HCT116 (cell line): Measurements from ENCODE around the gene DIP2C. TPM values are rescaled to one million over a fixed set of nuclear protein-coding genes. Genes with fewer than 3 reads are reported as not detected.

Source experiments
- ATAC-seq: fragments of 200-7000 bp; cut with Tn5 transposase; 2 replicates; pipeline ENCODE4 v1.9.1; 2020; ENCODE audit warnings: mild to moderate bottlenecking, moderate library complexity
- BruUV-seq: library from RNA; stranded (reverse); fragments of 400-500 nt; replicated peaks from 2 replicates; lab custom pipeline; 2021; lab: Mats Ljungman, UMichigan
- CTCF ChIA-PET: fragments of 300-600 bp; sonication (Branson Sonifier 250); formaldehyde crosslinking; loops from one replicate; lab custom pipeline; 2021; ENCODE audit warnings: antibody characterized with exemption; lab: Charles Lee
- POLR2A ChIA-PET: fragments of 300-600, 350-600 bp; sonication (Branson Sonifier 250); formaldehyde crosslinking; loops from one replicate; lab custom pipeline; 2021; ENCODE audit warnings: antibody characterized with exemption; lab: Charles Lee
- RAD21 ChIA-PET, 2 experiments: fragments of 300-600 bp; sonication (Branson Sonifier 250); formaldehyde crosslinking; loops; one replicate each; lab custom pipeline; 2023; ENCODE audit warnings: low total read pairs in 2 of 2; ENCODE audit not compliant: uncharacterized antibody in 2 of 2, unreplicated experiment in 2 of 2, low non-redundant PET in 1 of 2; lab: Charles Lee
- DNase-seq: peaks from one replicate; pipeline ENCODE4 v3.0.0-alpha.2; 2010; ENCODE audit warnings: low read depth, low spot score
- H2AFZ ChIP-seq: fragments of 200-600 bp; shearing (Covaris generic), sonication (generic); 2 replicates; pipeline ENCODE4 v1.6.1; 2017; ENCODE audit warnings: low read depth, mixed run types, mixed read lengths, antibody characterized with exemption, low read length; ENCODE audit not compliant: poor library complexity, severe bottlenecking
- H3K27ac ChIP-seq: 2 replicates; pipeline ENCODE4 v1.5.1; 2012; ENCODE audit warnings: low read depth, low read length
- H3K27me3 ChIP-seq: fragments of 200-600 bp; sonication (generic); 2 replicates; pipeline ENCODE4 v1.6.1; 2016; ENCODE audit warnings: mixed run types, low read length, mixed read lengths; ENCODE audit not compliant: insufficient read depth
- H3K36me3 ChIP-seq, 2 experiments: fragments of 200-500 bp in 1 of 2; fragments of 200-600 bp in 1 of 2; sonication (Bioruptor generic) in 1 of 2; sonication (generic) in 1 of 2; 2 replicates each; pipeline versions ENCODE4 v1.5.1 to v1.6.1; 2014 to 2016; ENCODE audit warnings: low read length in 2 of 2, inconsistent platforms in 1 of 2, mixed read lengths in 1 of 2, mixed run types in 1 of 2; ENCODE audit not compliant: insufficient read depth in 2 of 2, control insufficient read depth in 1 of 2
- H3K4me1 ChIP-seq, 2 experiments: fragments of 200-600 bp in 1 of 2; sonication (generic) in 1 of 2; 2 replicates each; pipeline versions ENCODE4 v1.5.1 to v1.6.1; 2012 to 2017; ENCODE audit warnings: low read length in 2 of 2, inconsistent platforms in 1 of 2, mild to moderate bottlenecking in 1 of 2, mixed read lengths in 1 of 2, mixed run types in 1 of 2, moderate library complexity in 1 of 2; ENCODE audit not compliant: insufficient read depth in 2 of 2, control insufficient read depth in 1 of 2
- H3K4me2 ChIP-seq: fragments of 200-600 bp; sonication (generic); 2 replicates; pipeline ENCODE4 v1.6.1; 2017; ENCODE audit warnings: mixed run types, low read length, mixed read lengths
- H3K4me3 ChIP-seq, 2 experiments: fragments of 200-600 bp in 1 of 2; sonication (generic) in 1 of 2; replicated peaks in 1 of 2; 2 replicates each; pipeline ENCODE4 v1.5.1; 2011 to 2016; ENCODE audit warnings: low read length in 2 of 2, control low read depth in 1 of 2, low read depth in 1 of 2, mild to moderate bottlenecking in 1 of 2, mixed read lengths in 1 of 2, mixed run types in 1 of 2
- H3K79me2 ChIP-seq: fragments of 200-600 bp; sonication (generic); 2 replicates; pipeline ENCODE4 v1.6.1; 2017; ENCODE audit warnings: mild to moderate bottlenecking, mixed run types, low read length, moderate library complexity, mixed read lengths; ENCODE audit not compliant: insufficient read depth
- H3K9ac ChIP-seq: fragments of 200-600 bp; sonication (generic); 2 replicates; pipeline ENCODE4 v1.6.1; 2016; ENCODE audit warnings: low read length, mixed read lengths
- H3K9me2 ChIP-seq: fragments of 200-600 bp; sonication (generic), shearing (Covaris generic); 2 replicates; pipeline ENCODE4 v1.6.1; 2017; ENCODE audit warnings: mixed run types, mild to moderate bottlenecking, moderate library complexity; ENCODE audit not compliant: insufficient read depth
- H3K9me3 ChIP-seq, 2 experiments: fragments of 200-500 bp in 1 of 2; fragments of 200-600 bp in 1 of 2; sonication (Bioruptor generic) in 1 of 2; sonication (generic) in 1 of 2; 2 replicates each; pipeline ENCODE4 v1.6.1; 2014 to 2017; ENCODE audit warnings: low read length in 2 of 2, mixed read lengths in 2 of 2, inconsistent platforms in 1 of 2, low read depth in 1 of 2, mild to moderate bottlenecking in 1 of 2, mixed run types in 1 of 2, moderate library complexity in 1 of 2; ENCODE audit not compliant: control insufficient read depth in 1 of 2, insufficient read depth in 1 of 2
- H4K20me1 ChIP-seq: fragments of 200-600 bp; sonication (generic), shearing (Covaris generic); 2 replicates; pipeline ENCODE4 v1.6.1; 2017; ENCODE audit warnings: mixed run types, mild to moderate bottlenecking, moderate library complexity; ENCODE audit not compliant: insufficient read depth
- ATF3 ChIP-seq: IDR thresholded peaks from 2 replicates; pipeline ENCODE4 v1.6.1; 2012
- CBX3 ChIP-seq: IDR thresholded peaks from 2 replicates; pipeline ENCODE4 v1.6.1; 2012; ENCODE audit warnings: low read depth
- CEBPB ChIP-seq: IDR thresholded peaks from 2 replicates; pipeline ENCODE4 v1.6.1; 2012; ENCODE audit warnings: low read depth
- EGR1 ChIP-seq: IDR thresholded peaks from 2 replicates; pipeline ENCODE4 v1.6.1; 2012; ENCODE audit warnings: low read depth
- ELF1 ChIP-seq: IDR thresholded peaks from 2 replicates; pipeline ENCODE4 v1.6.1; 2012; ENCODE audit warnings: low read depth, borderline replicate concordance
- EZH2 ChIP-seq: fragments of 200-600 bp; sonication (generic); IDR thresholded peaks from 2 replicates; pipeline ENCODE4 v1.6.1; 2017; ENCODE audit warnings: antibody characterized with exemption, mixed run types
- EZH2phosphoT487 ChIP-seq: fragments of 200-600 bp; IDR thresholded peaks from 2 replicates; pipeline ENCODE4 v1.6.1; 2018; ENCODE audit warnings: antibody characterized with exemption, borderline replicate concordance
- JUND ChIP-seq: IDR thresholded peaks from 2 replicates; pipeline ENCODE4 v1.6.1; 2012
- POLR2A ChIP-seq: IDR thresholded peaks from 2 replicates; pipeline ENCODE4 v1.7.0; 2011; ENCODE audit warnings: borderline replicate concordance; ENCODE audit not compliant: insufficient read depth, insufficient read length; ENCODE audit errors: extremely low read depth
- POLR2AphosphoS5 ChIP-seq: IDR thresholded peaks from 2 replicates; pipeline ENCODE4 v1.6.1; 2011; ENCODE audit warnings: mild to moderate bottlenecking, low read depth, low read length, moderate library complexity
- SP1 ChIP-seq: IDR thresholded peaks from 2 replicates; pipeline ENCODE4 v1.6.1; 2012; ENCODE audit warnings: low read depth
- ZFX ChIP-seq: fragments of 450-650 bp; IDR thresholded peaks from 2 replicates; pipeline ENCODE4 v1.6.1; 2017
- ZNF274 ChIP-seq: fragments of 200-500 bp; sonication (Bioruptor generic); IDR thresholded peaks from 2 replicates; pipeline ENCODE4 v1.6.1; 2014; ENCODE audit warnings: mild to moderate bottlenecking, low read depth, low read length, inconsistent platforms
- intact Hi-C: fragments of 100-400 bp; cut with micrococcal nuclease; formaldehyde crosslinking; loops from 2 replicates; pipeline ENCODE4 v1.10.0; 2022
- total RNA-seq: library from RNA; stranded (reverse); gene quantifications from one replicate; pipeline ENCODE4 v1.2.1, GENCODE V29; 2021; ENCODE audit not compliant: unreplicated experiment

The DIP2C gene
- total RNA-seq, 1 experiment from 2014 or later: 15.4 TPM

- TF ChIP-seq ATF3 (no peak), JUND (no peak), CEBPB (no peak), EGR1 (no peak), EZH2phosphoT487 (no peak), ZFX (no peak), EZH2 (no peak), SP1 (no peak)
- H4K20me1 ChIP-seq: no peaks in the 10 kb centered on the region
- ChIA-PET RAD21 (no interaction called here), POLR2A (no interaction called here), CTCF (interaction anchor here (1.7 kb wide), 1 partner anchor 17 kb away, joined by 5 read pairs; no protein-coding TSS in a partner anchor)
- H3K9ac ChIP-seq: no peak overlapping the region
- DNase-seq: no peak
- H3K4me2 ChIP-seq: no peak overlapping the region
- no TSS peak for BruUV-seq
- intact Hi-C loops: no loop called here
- no peak for ATAC-seq
- peaks cover 8 to 14% of the 10 kb centered on the region in 2 experiments; a peak in 2 of 4 replicates for H3K36me3 ChIP-seq
- H3K4me3 ChIP-seq: no peak overlapping the region
- no peak overlapping the region for H2AFZ ChIP-seq
- H3K4me1 ChIP-seq: no peaks in the 10 kb centered on the region
- no peaks in the 10 kb centered on the region for H3K27me3 ChIP-seq
- H3K79me2 ChIP-seq: no peaks in the 10 kb centered on the region
- no peaks in the 10 kb centered on the region for H3K9me3 ChIP-seq
- H3K9me2 ChIP-seq: no peaks in the 10 kb centered on the region
- H3K27ac ChIP-seq: no peak overlapping the region
Observed at GRCh38 chr10:248307-248706, 441.2 kb downstream of the DIP2C start.

- DNase-seq: no peak
- Histone ChIP-seq H4K20me1 (no peaks in the 10 kb centered on the region), H3K9ac (no peak overlapping the region), H3K9me3 (no peaks in the 10 kb centered on the region), H3K4me3 (no peak overlapping the region), H3K79me2 (no peaks in the 10 kb centered on the region), H3K4me2 (no peak overlapping the region), H3K9me2 (no peaks in the 10 kb centered on the region), H3K27ac (no peak overlapping the region), H3K36me3 (peaks cover 8 to 14% of the 10 kb centered on the region in 2 experiments; a peak in 2 of 4 replicates), H3K4me1 (no peaks in the 10 kb centered on the region), H3K27me3 (no peaks in the 10 kb centered on the region), H2AFZ (no peak overlapping the region)
- TF ChIP-seq CBX3: no peak
- TF ChIP-seq ZNF274: no peak
- no peak for TF ChIP-seq POLR2A
- TF ChIP-seq SP1: no peak
- no peak for TF ChIP-seq ELF1
- TF ChIP-seq POLR2AphosphoS5: no peak
- POLR2A ChIA-PET: no interaction called here
- RAD21 ChIA-PET: no interaction called here
- BruUV-seq: no TSS peak
- intact Hi-C loops: no loop called here
- no peak for ATAC-seq
- CTCF ChIA-PET: no interaction called here
Observed at GRCh38 chr10:247480-247879, 442.0 kb downstream of the DIP2C start.
